Muscle layer of colon (tissue), 2 donors: Measurements from ENCODE around the gene ADGRG1.
"Not testable (repeated sequence)": the region's sequence is repeated elsewhere in the genome, so short reads cannot be mapped to it uniquely, and the experiment has no call there.

Experiments used
- H3K27ac ChIP-seq: one replicate; pipeline ENCODE4 v1.7.0; 2013; ENCODE audit warnings: low read depth, mild to moderate bottlenecking, low read length, moderate library complexity
- H3K27me3 ChIP-seq, 2 donors: one replicate each; pipeline ENCODE4 v1.7.0; 2013; ENCODE audit warnings: low read length in 2 of 2, mild to moderate bottlenecking in 2 of 2; ENCODE audit not compliant: insufficient read depth in 2 of 2, control insufficient read depth in 1 of 2
- H3K36me3 ChIP-seq: one replicate; pipeline ENCODE4 v1.7.0; 2013; ENCODE audit warnings: mild to moderate bottlenecking, low read length; ENCODE audit not compliant: insufficient read depth
- H3K4me1 ChIP-seq: one replicate; pipeline ENCODE4 v1.7.0; 2013; ENCODE audit warnings: mild to moderate bottlenecking, low read length; ENCODE audit not compliant: insufficient read depth
- H3K4me3 ChIP-seq, 2 donors: one replicate each; pipeline ENCODE4 v1.7.0; 2013; ENCODE audit warnings: low read length in 2 of 2, low read depth in 1 of 2, mild to moderate bottlenecking in 1 of 2, moderate library complexity in 1 of 2
- H3K9ac ChIP-seq: one replicate; pipeline ENCODE4 v1.7.0; 2013; ENCODE audit warnings: low read length
- H3K9me3 ChIP-seq: one replicate; pipeline ENCODE4 v1.7.0; 2013; ENCODE audit warnings: mild to moderate bottlenecking, low read length
- donor health status: abdominal sarcoma.
- donor health status: Adenocarcinoma of cecum.

The ADGRG1 gene

DNA sequence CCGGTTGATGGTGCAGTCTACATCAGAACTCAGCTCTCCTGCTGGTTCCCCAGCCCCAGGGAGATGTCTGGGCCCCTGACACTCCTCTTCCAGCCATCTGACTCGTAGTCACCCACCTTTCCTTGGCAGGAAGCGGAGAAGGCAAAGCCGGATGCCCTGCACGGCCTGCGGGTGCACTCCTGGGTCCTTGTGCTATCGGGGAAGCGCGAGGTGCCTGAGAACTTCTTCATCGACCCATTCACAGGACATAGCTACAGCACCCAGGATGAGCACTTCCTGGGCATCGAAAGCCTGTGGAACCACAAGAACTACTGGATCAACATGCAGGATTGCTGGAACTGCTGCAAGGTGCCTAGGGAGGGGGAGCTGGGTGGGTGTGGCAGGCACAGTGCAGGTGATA is 78.9 kb downstream of the ADGRG1 start:
- Histone ChIP-seq H3K4me1 (no peaks in the 10 kb centered on the region), H3K9ac (no peak overlapping the region), H3K27ac (no peak overlapping the region), H3K4me3 (no peak overlapping the region), H3K9me3 (no peaks in the 10 kb centered on the region), H3K27me3 (no peaks in the 10 kb centered on the region), H3K36me3 (no peaks in the 10 kb centered on the region)

DNA sequence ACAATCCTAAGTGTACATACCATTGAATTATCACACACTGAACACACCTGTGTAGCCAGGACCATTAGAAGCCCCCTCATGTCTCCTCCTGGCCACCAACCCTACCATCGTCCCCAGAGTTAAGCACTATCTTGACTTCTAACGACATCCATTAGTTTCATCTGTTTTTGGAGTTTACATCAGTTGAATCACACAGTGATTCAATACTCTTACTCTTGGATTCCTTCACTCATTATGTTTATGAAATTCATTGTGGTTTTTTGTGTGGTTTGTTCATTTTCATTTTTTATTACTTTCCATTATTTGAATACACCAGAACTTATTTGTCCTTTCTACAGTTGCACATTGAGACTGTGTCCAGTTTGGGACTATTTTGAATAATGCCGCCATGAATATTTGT is 79.7 kb downstream of the ADGRG1 start:
- no peak overlapping the region for H3K4me3 ChIP-seq
- H3K36me3 ChIP-seq, result no peaks in the 10 kb centered on the region
- no peaks in the 10 kb centered on the region for H3K4me1 ChIP-seq
- no peak overlapping the region for H3K9ac ChIP-seq
- H3K27me3 ChIP-seq, result no peaks in the 10 kb centered on the region
- no peaks in the 10 kb centered on the region for H3K9me3 ChIP-seq
- no peak overlapping the region for H3K27ac ChIP-seq

DNA sequence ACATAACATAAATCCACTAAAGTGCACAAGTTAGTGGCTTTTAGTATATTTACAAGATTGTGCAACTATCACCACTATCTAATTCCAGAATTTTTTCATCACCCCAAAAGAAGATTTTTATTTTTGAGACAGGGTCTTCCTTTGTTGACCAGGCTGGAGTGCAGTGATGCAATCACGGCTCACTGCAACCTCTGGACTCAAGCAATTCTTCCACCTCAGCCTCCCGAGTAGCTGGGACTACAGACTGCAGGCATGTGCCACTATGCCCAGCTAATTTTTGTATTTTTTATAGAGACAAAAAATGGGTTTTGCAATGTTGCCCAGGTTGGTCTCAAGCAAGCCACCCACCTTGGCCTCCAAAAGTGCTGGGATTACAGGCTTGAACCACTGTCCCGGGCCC is 81.2 kb downstream of the ADGRG1 start:
- Histone ChIP-seq H3K4me3 (no peak overlapping the region), H3K4me1 (no peaks in the 10 kb centered on the region), H3K9me3 (no peaks in the 10 kb centered on the region), H3K27ac (no peak overlapping the region), H3K9ac (no peak overlapping the region), H3K36me3 (no peaks in the 10 kb centered on the region), H3K27me3 (no peaks in the 10 kb centered on the region)

DNA sequence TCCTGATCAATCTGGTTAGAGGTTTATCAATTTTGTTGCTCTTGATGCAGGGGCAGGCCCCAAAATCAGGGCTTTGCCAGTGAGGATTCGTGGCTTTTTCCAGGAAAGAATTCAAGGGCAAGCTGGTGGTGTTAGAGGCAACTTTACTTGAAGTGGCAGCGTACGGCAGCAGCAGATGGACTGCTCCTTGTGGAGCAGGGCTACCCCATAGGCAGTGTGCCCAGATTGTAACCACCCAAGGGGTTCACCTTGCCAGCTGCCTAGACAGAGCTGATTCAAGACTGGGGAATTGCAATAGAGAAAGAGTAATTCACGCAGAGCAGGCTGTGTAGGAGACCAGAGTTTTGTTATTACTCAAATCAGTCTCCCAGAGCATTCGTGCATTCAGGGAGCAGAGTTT is 82.9 kb downstream of the ADGRG1 start:
- Histone ChIP-seq H3K27ac (no peak overlapping the region), H3K36me3 (no peaks in the 10 kb centered on the region), H3K9ac (no peak overlapping the region), H3K27me3 (no peaks in the 10 kb centered on the region), H3K4me3 (no peak overlapping the region), H3K9me3 (no peaks in the 10 kb centered on the region), H3K4me1 (no peaks in the 10 kb centered on the region)

DNA sequence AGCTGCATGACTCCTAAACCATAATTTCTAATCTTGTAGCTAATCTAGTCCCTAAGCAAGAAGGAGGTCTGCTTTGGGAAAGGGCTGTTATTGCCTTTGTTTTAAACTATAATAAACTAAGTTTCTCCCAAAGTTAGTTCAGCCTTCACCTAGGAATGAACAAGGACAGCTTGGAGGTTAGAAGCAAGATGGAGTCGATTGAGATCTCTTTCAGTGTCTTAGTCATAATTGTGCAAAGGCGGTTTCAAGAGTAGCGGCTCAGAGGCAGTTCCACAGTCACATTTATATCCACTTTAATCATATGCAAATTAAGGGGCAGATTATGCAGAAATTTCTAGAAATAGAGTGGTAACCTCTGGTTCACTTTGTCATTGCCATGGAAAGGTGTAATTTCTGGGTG is 83.6 kb downstream of the ADGRG1 start:
- H3K27me3 ChIP-seq, result no peaks in the 10 kb centered on the region
- H3K9me3 ChIP-seq, result no peaks in the 10 kb centered on the region
- no peaks in the 10 kb centered on the region for H3K36me3 ChIP-seq
- no peak overlapping the region for H3K9ac ChIP-seq
- H3K27ac ChIP-seq, result no peak overlapping the region
- H3K4me1 ChIP-seq, result no peaks in the 10 kb centered on the region
- H3K4me3 ChIP-seq, result no peak overlapping the region

DNA sequence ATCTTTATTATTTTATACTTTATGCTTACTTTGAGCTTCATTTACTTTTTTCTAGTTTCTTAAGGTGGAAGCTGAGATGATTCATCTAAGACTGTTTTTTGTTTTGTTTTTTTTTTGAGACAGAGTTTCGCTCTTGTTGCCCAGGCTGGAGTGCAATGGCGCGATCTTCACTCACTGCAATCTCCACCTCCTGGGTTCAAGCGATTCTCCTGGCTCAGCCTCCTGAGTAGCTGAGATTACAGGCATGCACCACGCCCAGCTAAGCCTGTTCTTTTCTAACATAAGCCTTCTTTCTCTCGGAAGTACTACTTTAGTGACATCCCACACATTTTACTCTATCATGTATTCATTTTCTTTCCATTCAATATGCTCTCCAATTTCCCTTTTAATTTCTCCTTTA is 84.1 kb downstream of the ADGRG1 start:
- H3K36me3 ChIP-seq, H3K27me3 ChIP-seq, H3K9ac ChIP-seq: not testable (repeated sequence)

DNA sequence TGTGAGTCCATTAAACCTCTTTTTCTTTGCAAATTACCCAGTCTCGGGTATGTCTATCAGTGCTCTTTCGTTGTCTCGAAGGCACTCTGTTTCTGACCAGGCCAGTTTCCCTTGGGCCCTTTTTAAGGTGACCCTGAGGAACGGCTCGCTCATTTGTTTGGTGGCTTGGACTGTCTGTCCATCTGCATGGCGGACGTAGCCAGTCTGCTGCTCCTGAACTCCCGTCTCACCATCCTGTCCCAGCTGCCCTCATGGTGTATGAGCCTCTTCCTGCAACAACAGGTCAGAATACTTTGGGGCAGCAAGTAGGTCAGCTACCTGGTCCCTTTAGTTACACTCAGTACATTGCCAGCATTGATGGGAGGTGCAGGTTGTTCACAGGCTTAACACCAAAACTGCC is 85.2 kb downstream of the ADGRG1 start:
- no peaks in the 10 kb centered on the region for H3K9me3 ChIP-seq
- H3K36me3 ChIP-seq, result no peaks in the 10 kb centered on the region
- no peak overlapping the region for H3K4me3 ChIP-seq
- no peak overlapping the region for H3K27ac ChIP-seq
- no peaks in the 10 kb centered on the region for H3K27me3 ChIP-seq
- H3K4me1 ChIP-seq, result no peaks in the 10 kb centered on the region
- H3K9ac ChIP-seq, result no peak overlapping the region

More for the DNA sequence above, 84.1 kb downstream of the ADGRG1 start:
- H3K27ac ChIP-seq, H3K4me3 ChIP-seq, H3K9me3 ChIP-seq, H3K4me1 ChIP-seq: not testable (repeated sequence)

DNA sequence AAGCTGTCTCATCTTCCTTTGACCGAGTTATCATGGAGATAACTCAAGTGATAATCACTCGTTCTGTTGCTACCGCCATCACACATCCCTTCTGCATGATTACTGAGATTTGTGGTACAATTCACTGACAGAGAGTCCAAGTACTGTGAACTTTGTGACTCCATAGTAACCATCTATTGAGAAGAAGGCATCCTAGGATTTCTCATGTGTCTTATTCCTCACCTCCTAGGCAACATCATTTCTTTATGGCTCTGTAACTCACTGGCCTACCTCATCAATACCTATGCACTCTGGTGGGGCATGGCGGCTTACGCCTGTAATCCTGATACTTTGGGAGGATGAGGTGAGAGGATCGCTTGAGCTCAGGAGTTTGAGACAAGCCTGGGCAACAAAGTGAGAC is 85.6 kb downstream of the ADGRG1 start:
- no peaks in the 10 kb centered on the region for H3K27me3 ChIP-seq
- H3K36me3 ChIP-seq, result no peaks in the 10 kb centered on the region
- no peaks in the 10 kb centered on the region for H3K9me3 ChIP-seq

More for the DNA sequence above, 85.6 kb downstream of the ADGRG1 start:
- Histone ChIP-seq H3K4me1 (no peaks in the 10 kb centered on the region), H3K4me3 (no peak overlapping the region), H3K9ac (no peak overlapping the region), H3K27ac (no peak overlapping the region)
